Astrocyte of the cerebellum (primary cell): ENCODE data around the gene SSR4.

Experiments used
- DNase-seq: peaks from one replicate; pipeline ENCODE4 v3.0.0-alpha.2; 2011; ENCODE audit warnings: low read depth
- H3K4me3 ChIP-seq: 2 replicates; pipeline ENCODE4 v1.5.1; 2011; ENCODE audit warnings: mild to moderate bottlenecking, low read depth, low read length, moderate library complexity
- in situ Hi-C: cut with HindIII; loops from 2 replicates; pipeline ENCODE4 v1.10.0; 2017; ENCODE audit warnings: low sequenced_read_pairs
- TF ChIP-seq, protein P1 (sequence below): IDR thresholded peaks from 2 replicates; pipeline ENCODE4 v1.5.1; 2012; ENCODE audit warnings: low read length, low read depth, moderate library complexity, mild to moderate bottlenecking; ENCODE audit errors: missing control alignments

The SSR4 gene

DNA sequence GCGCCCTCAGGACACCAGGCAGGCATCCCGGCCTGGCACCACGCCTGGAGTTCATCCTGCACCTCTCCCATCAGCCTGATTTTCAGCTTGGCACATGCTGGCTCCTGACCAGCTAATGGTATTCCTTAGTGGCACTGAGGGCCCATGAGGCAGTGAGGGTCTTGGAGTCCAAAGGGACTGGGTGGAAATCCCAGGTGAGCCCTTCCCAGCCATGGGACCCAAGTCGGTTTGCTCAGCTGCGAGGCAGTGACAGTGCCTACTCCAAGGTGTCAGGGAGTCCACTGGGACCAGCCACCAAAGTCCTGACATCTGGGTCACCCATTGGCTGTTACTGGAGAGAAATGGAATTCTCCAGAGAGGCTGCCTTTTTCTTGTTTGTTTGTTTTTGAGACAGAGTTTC lies 4.9 kb downstream of the SSR4 start:
- no peak overlapping the region for H3K4me3 ChIP-seq
- TF ChIP-seq, protein P1, sequence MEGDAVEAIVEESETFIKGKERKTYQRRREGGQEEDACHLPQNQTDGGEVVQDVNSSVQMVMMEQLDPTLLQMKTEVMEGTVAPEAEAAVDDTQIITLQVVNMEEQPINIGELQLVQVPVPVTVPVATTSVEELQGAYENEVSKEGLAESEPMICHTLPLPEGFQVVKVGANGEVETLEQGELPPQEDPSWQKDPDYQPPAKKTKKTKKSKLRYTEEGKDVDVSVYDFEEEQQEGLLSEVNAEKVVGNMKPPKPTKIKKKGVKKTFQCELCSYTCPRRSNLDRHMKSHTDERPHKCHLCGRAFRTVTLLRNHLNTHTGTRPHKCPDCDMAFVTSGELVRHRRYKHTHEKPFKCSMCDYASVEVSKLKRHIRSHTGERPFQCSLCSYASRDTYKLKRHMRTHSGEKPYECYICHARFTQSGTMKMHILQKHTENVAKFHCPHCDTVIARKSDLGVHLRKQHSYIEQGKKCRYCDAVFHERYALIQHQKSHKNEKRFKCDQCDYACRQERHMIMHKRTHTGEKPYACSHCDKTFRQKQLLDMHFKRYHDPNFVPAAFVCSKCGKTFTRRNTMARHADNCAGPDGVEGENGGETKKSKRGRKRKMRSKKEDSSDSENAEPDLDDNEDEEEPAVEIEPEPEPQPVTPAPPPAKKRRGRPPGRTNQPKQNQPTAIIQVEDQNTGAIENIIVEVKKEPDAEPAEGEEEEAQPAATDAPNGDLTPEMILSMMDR: no peak
- DNase-seq: no peak
- in situ Hi-C loops: no loop called here

DNA sequence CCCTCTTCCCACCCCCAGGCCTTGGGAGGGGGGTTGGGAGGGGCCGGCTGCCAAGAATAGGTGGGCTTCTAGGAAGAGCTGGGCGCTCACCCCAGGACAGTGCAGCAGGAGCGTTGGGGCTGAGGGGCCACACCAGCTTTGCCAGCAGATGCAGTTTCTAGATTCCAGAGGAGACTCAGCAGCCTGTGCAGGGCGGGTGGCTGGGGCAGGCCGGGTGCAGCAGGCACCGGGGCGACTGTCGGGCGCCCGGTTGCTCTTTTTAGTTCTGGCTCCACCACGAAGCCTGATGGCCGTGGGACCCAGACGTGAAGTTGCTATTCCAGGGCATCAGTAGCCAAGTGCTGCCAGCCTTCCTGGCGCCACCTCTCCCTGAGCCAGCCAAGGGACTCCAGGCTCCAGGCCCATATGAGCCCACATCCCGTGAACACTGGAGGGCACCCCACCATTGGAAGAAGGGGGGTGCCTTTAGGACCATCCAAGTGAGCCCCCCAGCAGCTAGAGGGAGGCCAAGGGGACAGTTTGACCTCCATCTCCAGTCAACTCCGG lies 5.8 kb downstream of the SSR4 start:
- no peak overlapping the region for H3K4me3 ChIP-seq
- in situ Hi-C loops: no loop called here
- DNase-seq: no peak
- TF ChIP-seq, protein P1: no peak

DNA sequence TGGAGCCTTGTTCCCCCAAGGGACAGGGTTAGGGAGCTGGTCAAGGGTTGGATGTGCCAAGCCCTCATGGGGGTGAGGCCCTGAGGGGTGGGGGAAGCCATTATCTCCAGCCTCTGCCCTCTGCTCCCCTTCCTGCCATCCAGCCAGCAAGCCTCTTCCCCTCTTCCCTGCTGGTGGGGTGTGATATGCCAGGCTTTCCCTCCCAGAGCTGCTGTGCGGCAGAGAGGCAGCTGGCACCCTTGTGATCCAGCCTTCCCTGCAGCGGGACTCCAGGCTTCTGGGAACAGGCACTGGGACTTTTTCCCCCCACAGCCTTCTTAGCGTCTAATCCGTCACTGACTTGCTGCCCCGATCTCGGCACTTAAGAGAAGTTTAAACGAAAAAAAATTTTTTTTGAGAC lies 6.3 kb downstream of the SSR4 start:
- no peak for DNase-seq
- no peak overlapping the region for H3K4me3 ChIP-seq
- TF ChIP-seq, protein P1: no peak
- in situ Hi-C loops: no loop called here

DNA sequence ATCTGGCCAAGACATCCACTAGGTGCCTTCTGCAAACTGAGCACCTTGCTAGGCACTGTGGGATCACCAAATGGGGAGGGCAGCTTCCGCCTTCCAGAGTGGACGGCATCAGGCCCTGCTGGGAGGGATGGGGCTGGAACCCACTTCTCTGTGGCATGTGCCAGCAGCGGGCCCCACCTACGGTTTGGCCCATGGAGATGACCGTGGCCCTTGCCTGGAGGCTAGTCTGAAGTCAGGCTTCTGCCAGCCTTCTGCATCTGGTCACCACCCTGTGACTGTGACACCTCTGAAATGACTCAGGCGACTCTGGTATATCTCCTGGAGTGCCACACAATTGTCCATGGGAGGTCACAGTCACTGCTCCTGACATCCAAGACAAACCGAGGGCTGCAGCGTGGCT lies 7.2 kb downstream of the SSR4 start:
- no peak overlapping the region for H3K4me3 ChIP-seq
- in situ Hi-C loops: no loop called here
- no peak for DNase-seq
- TF ChIP-seq, protein P1: no peak

DNA sequence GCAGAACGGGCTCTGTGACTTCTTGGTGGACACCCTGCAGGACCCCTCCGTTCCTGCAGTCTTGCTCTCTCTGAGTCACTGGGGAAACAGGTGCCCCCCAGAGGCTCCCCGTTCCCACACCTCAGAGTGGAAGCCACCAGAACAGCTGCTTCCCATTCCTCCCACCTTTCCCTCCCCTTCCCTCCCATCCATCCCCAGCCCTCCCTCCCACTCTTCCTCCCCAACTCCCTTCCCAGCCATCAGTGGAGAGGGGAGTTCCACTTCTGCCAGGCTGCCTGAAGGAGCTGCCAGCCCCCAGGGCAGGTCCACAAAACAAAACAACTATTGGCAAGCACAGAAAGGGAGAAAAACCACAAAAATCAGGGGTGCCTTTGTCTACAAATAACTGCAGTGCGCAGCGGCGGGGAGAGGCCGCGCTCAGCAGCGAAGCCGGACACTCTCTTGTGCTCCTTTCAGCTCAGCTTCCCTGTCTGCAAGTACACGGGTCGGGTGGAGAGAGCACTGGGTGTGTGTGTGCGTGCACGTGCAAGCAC lies 8.1 kb downstream of the SSR4 start:
- H3K4me3 ChIP-seq: no peak overlapping the region
- TF ChIP-seq, protein P1: no peak
- in situ Hi-C loops: no loop called here
- peak; percentile 4 for DNase-seq

DNA sequence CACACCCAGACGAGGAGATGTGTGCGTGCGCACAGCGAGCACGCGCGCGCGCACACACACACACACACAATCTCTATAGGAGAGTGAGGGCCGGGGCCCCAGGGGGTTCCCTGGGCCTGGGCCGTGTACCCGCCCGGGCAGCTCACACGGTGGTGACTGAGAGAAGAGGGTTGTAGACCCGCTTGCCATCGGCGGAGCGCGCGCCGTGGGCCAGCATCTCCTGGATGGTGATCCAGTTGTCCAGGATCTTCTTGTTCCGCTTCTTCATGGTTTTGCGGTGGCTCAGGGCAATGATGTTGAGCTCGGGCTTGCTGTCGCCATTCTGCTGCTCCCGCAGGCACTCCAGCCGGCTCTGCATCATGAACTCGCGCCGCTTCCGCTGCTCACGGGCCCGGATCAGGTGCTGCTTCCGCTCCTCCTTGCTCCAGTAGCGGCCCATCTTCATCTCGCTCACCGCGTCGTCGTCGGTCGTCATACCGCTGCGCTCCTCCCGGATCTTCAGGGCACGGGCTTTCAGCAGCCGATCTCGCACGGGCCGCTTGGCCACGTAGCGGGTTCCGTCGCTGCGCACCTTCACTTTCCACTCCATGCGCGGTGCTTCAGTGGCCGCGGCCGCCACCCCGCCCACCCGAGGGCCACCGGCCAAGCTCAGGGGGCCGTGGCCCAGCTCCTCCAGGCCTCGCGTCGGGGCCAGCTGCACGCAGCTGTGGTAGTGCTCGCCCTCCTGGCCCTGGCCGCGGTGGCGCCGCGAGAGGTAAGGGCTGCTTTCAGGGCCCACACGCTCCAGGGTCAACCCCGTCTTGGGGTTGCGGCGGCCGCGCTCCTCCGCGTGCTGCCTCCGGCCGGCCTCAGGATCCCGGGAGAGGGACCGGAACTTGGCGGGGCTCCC lies 9.0 kb downstream of the SSR4 start:
- no peak overlapping the region for H3K4me3 ChIP-seq
- DNase-seq: no peak
- TF ChIP-seq, protein P1: no peak
- in situ Hi-C loops: no loop called here
